ENCODE measurements around the gene ANO7. TPM values are rescaled to one million over a fixed set of nuclear protein-coding genes. Genes with fewer than 3 reads are reported as not detected.

ANO7 gene
- polyA plus RNA-seq, 1 donor from 2014 or later, result not detected

- H3K27me3 ChIP-seq (ENCODE audit: insufficient read depth, low read depth, low read length), result no peaks in the 10 kb centered on the region
- H3K4me2 ChIP-seq (ENCODE audit: low read length), result no peak overlapping the region
Measured at GRCh38 chr2:241268716-241269445, 80.4 kb downstream of the ANO7 start.

More at GRCh38 chr2:241268716-241269445, 80.4 kb downstream of the ANO7 start:
- no peak overlapping the region for H2AFZ ChIP-seq (ENCODE audit: low read depth, low read length)
- TF ChIP-seq EP300 (conservative IDR thresholded peaks at IDR 0.05; ENCODE audit: poor library complexity, severe bottlenecking) (no peak), RAD21 (conservative IDR thresholded peaks at IDR 0.05) (no peak), TAF1 (IDR thresholded peaks at IDR 0.05; ENCODE audit: low read depth) (no peak), SMC3 (conservative IDR thresholded peaks at IDR 0.05; ENCODE audit: poor library complexity) (no peak), EZH2 (IDR thresholded peaks at IDR 0.05; ENCODE audit: borderline replicate concordance, insufficient read depth, low read length, poor library complexity, severe bottlenecking) (no peak), POLR2AphosphoS5 (IDR thresholded peaks at IDR 0.05) (no peak), REST (IDR thresholded peaks at IDR 0.05; ENCODE audit: borderline replicate concordance) (no peak), MXI1 (conservative IDR thresholded peaks at IDR 0.05; ENCODE audit: poor library complexity, severe bottlenecking) (no peak), CTCF (IDR thresholded peaks at IDR 0.05; ENCODE audit: poor library complexity, severe bottlenecking) (no peak)
- no peak overlapping the region for H3K4me3 ChIP-seq (ENCODE audit: low read length)
- H3K27ac ChIP-seq (ENCODE audit: low read length), result no peak overlapping the region
- peaks cover 9% of the 10 kb centered on the region for H3K79me2 ChIP-seq (replicated peaks; ENCODE audit: insufficient read depth, low read length)
- H3F3A ChIP-seq (ENCODE audit: insufficient read depth, low read length, poor library complexity, severe bottlenecking), result no peaks in the 10 kb centered on the region
- no peaks in the 10 kb centered on the region for H4K20me1 ChIP-seq (ENCODE audit: insufficient read depth)
- no peaks in the 10 kb centered on the region for H3K36me3 ChIP-seq (ENCODE audit: insufficient read depth, low read length)
- H3K9me2 ChIP-seq (ENCODE audit: insufficient read depth, low read length), result no peaks in the 10 kb centered on the region
- H3K9me3 ChIP-seq (ENCODE audit: low read length), result no peaks in the 10 kb centered on the region
- H3K9ac ChIP-seq (ENCODE audit: low read length), result no peak overlapping the region

Data from neural cell (in vitro differentiated cells).